Caki2 (cell line): ENCODE results near the gene APLP2. TPM values are rescaled to one million over a fixed set of nuclear protein-coding genes. Genes with fewer than 3 reads are reported as not detected.
"Not testable (repeated sequence)": the region's sequence is repeated elsewhere in the genome, so short reads cannot be mapped to it uniquely, and the experiment has no call there.

ENCODE experiments used
- DNase-seq: peaks from one replicate; pipeline ENCODE4 v3.0.0-alpha.2; 2015; ENCODE audit warnings: low read depth
- in situ Hi-C: cut with HindIII; loops from 2 replicates; pipeline ENCODE4 v1.10.0; 2016; ENCODE audit warnings: low sequenced_read_pairs, low pct_unique_long_range_greater_than_20kb, mixed read lengths
- total RNA-seq: library from RNA; depleted of rRNA; stranded (reverse); fragments of >200 nt; shearing (Covaris generic); gene quantifications from 2 replicates; pipeline ENCODE4 v1.2.3, GENCODE V29; 2014; ENCODE audit warnings: low replicate concordance

Gene APLP2
- total RNA-seq, 1 experiment from 2014 or later: 169 TPM

DNA sequence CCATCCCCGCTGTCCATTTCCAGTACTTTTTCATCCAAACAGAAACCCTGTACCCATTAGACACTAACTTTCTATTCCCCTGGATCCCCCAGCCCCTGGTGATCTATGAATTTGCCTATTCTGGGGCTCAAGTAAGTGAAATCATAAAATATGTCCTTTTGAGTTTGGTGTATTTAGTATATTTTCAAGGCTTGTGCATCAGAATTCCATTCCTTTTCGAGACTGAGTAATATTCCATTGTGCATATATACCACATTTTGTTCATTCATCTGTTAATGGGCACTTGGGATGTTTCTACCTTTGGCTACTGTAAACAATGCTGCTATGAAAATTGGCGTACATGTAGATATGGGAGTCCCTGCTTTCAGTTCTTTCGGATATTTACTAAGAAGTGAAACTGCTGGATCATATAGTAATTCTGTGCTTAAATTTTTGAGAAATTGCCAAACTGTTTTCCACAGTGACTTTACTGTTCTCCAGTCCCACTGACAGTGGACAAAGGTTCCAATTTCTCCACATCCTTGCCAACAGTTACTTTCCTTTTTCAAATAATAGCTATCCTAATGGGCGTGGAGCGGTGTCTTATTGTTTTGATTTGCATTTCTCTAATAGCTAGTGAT lies 16.1 kb downstream of the APLP2 start:
- in situ Hi-C loops: no loop called here
- DNase-seq: no peak

DNA sequence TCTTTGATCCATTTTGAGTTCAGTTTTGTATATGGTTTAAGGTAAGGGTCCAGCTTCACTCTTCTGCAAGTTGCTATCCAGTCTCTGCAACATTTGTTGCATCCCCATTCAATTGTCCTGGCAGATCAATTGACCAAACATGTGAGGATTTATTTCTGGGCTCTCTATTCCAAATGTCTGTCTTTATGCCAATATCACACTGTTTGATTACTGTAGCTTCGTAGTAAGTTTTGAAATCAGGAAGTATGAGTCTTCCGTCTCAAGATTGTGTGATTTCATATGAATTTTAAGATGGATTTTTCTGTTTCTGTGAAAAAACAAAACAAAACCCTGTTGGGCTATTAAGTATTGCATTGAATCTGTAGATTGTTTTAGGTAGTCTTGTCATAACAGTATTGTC lies 17.0 kb downstream of the APLP2 start:
- DNase-seq: no peak
- in situ Hi-C loops: no loop called here

DNA sequence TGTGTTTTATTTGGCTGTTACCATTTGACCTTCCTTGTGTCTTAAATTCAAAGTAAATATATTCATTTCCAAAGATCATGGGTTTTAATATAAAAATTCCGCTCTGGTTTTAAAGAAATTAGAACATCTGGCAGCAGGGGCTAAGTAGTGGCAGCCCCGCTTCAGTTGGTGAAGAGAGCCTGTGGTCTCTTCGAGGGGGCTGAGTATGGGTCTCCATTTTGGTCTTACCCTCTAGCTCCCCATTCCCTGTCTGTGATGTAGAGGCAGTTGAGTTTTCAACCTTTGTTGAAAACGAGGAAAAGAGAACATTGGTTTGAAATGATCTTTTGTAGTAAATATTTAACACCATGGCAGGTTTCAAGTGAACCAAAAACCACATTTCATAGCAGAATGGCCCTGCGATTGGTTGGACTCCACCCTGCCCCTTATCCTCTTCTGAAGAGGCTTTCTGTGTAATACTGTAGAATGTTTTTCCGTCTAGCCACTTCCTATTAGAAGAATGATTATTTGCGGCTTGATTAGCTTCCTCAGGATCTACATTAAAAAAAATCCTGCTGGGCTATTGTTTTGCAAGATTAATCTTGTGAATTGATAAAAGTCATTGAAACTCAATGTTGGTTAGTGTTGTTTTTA lies 17.7 kb downstream of the APLP2 start:
- in situ Hi-C loops: no loop called here
- DNase-seq: no peak

DNA sequence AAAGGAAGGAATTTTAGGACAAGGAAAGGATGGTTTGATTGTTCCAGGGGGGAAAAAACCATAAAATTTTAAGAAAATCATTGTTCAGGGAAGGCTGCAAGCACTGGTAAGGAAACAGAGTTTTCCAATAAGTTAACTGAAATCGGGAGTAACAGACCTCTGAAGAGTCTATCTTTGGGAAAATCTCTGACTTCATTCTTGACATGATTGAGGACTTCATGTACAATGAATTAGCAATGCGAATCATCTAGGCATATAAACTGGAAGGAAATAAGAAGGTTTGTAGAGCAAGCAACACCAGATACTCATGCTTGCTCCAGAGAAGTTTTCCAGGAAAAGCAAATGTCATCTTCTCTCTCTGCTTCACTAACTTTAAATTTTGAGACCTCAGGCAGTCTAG lies 18.5 kb downstream of the APLP2 start:
- no peak for DNase-seq
- in situ Hi-C loops: no loop called here

DNA sequence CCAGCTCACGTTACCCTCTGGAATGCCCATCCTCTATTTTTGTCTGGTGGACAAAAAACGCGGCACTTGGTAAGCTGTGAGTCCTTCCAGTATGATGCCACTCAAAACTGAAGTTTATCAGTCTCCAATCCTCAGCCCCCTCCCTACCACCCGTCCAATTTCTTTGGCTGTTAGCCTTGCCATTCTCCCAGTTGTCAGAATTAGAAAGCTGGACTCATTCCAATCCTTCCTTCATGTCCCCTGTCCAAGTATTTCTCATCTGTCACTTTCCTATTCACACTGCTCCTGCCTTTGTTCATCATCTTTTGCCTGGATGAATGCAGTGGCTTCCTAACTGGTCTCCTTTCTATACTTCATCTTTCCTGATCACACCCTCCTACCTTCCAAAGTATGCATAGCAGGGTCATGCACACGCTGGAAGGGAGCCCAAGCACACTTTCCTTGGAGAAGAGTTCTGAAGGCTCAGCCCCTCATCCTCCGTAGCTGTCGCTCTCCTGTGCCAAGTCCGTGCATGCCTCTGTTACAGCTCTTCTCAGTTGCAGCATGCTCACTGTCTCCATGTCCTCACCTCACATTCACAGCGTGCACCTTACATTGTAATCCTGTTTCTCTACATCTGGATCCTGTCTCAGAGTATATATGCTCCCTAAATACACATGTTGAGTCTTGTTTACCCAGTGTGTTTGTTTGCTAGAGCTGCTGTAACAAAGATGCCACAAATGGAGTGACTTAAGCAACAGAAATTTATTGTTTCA lies 19.4 kb downstream of the APLP2 start:
- in situ Hi-C loops: no loop called here
- no peak for DNase-seq

DNA sequence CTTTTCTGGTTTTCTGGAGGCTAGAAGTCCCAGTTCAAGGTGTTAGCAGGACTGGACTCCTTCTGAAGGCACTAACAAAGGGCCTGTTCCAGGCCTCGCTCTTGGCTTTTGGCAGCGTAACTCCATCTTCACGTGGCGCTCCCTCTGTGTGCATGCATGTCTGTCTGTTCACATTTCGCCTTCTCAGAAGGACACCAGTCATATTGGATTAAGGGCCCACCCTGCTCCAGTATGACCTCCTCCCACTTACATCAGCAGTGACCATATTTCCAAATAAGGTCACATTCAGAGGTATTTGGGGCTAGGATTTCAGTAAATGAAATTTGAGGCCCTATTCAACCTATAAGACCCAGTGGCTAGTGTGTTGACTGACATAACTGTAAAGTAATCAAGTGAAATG lies 20.0 kb downstream of the APLP2 start:
- no peak for DNase-seq
- in situ Hi-C loops: no loop called here

DNA sequence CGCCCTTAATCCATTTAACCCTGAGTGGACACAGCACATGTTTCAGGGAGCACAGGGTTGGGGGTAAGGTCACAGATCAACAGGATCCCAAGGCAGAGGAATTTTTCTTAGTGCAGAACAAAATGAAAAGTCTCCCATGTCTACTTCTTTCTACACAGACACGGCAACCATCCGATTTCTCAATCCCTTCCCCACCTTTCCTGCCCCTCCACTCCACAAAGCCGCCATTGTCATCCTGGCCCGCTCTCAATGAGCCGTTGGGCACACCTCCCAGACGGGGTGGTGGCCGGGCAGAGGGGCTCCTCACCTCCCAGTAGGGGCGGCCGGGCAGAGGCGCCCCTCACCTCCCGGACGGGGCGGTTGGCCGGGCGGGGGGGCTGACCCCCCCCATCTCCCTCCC lies 20.8 kb downstream of the APLP2 start:
- in situ Hi-C loops, DNase-seq: not testable (repeated sequence)

DNA sequence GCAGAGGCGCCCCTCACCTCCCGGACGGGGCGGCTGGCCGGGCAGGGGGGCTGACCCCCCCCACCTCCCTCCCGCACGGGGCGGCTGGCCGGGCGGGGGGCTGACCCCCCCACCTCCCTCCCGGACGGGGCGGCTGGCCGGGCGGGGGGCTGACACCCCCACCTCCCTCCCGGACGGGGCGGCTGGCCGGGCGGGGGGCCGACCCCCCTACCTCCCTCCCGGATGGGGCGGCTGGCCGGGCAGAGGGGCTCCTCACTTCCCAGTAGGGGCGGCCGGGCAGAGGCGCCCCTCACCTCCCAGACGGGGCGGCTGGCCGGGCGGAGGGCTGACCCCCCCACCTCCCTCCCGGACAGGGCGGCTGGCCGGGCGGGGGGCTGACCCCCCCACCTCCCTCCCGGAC lies 21.5 kb downstream of the APLP2 start:
- in situ Hi-C loops, DNase-seq: not testable (repeated sequence)

DNA sequence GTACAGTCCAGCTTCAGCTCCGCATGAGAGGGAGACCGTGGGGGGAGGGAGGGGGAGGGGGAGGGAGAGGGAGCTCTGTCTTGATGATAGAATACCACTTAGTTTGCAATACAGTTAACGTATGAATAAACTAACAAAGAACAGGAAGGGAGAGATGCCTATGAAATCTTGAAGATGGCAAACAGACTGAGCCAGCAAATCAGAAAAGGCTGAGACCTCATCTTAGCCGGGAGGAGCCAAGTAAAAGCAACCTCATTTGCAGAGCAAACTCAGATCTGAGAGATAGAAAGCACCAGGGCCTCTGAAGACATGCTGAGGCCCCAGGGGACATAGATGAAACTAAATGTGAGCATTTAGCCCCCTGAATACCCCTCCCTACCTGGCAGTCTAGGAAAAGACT lies 23.0 kb downstream of the APLP2 start:
- DNase-seq: no peak
- in situ Hi-C loops: no loop called here

DNA sequence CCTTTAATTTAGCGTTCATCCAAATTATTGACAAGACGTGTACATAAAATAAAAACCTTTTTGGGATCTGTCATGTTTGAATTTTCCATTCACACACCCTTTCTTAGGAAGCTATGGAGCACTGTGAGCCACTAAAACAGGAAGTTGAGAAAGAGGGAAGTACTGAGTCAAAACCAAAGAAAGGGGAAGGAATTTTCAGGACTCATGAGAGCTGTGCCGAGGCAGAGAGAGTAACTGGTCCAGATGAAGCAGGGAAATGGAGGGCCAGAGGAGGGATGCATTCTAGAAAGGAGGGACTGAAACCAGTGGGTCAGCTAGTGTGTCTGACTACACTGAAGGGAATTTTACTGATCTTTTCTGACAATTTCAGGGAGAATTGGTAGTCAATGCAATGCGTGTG lies 24.9 kb downstream of the APLP2 start:
- in situ Hi-C loops: no loop called here

DNA sequence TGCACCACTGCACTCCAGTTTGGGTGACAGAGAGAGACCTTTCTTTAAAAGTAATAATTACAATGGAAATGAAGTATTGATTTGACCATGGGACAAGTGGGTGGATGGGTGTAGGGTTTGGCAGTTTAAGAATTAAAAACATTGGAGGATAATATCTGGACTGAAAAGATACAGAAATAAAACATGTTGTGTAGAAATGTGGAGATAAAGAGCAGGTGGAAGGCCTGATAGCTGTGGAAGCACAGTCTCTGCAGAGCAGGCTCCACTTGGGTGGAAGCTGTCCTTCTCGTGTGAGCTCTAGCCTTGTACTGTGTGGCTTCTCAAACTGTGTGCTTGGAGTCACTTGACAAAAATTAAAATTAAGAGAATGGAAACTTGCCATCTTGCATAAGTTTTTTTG lies 25.6 kb downstream of the APLP2 start:
- no peak for DNase-seq
- in situ Hi-C loops: no loop called here

More for the DNA sequence above, 24.9 kb downstream of the APLP2 start:
- DNase-seq: no peak

DNA sequence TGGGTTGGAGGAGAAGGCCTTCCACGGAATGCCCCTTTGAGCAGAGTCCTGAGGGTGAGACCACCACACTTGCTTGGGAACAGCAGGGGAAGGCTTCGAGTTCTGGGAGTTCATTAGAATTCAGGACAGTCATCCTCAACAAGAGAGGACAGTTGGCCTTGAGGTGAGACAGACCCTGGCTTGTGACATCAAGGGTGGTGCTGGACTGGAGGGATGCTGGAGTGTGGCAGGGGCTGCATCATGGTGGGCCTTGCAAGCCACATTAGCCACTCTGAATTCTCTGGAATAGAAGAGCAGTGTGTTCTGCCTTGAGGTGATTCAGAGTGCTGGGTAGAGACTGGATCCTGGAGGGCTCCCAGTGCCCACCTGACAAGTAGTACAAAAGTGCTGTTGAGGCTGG lies 26.3 kb downstream of the APLP2 start:
- in situ Hi-C loops: no loop called here
- DNase-seq: no peak

DNA sequence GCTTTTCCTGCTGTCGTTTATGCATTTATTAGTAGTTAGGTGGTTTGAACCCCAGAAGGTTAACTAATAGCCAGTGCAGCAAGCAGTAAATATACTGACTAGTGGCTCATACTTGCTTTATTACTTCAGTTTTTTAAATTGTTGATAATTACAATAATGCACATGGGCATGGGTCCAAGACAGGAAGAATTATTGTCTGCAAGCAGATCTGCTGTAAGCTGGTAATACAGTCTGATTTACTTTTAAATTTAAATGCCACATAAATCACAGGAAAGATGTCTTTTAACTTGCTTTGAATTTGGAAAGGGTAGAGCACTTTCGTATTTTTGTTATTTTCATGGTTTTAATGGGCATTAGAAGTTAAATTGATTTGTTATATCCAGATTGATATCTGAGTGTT lies 27.1 kb downstream of the APLP2 start:
- no peak for DNase-seq
- in situ Hi-C loops: no loop called here

DNA sequence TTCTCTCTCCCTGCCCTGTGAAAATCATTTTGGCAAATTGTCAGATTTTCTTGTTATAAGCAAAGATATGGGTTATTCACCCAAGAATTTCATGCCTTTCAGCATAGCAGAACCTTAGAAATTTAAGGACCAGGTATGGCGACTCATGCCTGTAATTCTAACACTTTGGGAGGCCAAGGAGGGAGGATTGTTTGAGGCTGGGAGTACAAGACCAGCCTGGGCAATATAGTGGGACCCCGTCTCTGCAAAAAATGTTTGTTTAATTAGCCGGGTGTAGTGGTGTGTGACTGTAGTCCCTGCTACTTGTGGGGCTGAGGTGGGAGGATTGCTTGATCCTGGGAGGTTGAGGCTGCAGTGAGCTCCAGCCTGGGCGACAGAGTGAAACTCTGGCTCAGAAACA lies 27.6 kb downstream of the APLP2 start:
- in situ Hi-C loops: no loop called here
- DNase-seq: no peak

DNA sequence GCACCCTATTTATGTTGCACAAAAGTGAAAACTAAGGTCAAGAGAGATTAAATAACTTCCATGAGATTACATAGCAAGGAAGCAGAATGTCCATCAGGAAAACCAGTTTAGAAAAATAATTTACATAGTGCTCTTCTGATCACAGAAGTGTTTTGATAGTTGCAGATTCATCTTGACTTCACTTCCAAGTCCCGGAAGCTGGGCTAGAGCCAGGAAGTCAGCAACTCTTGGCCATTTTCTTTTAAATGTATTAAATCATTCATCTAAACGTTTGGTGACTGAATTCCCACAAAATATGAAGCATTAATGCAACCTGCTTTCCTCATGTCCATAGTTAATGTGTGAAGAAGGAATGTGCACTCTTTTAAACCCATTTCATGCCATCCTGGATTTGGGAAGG lies 29.7 kb downstream of the APLP2 start:
- no peak for DNase-seq
- in situ Hi-C loops: no loop called here

DNA sequence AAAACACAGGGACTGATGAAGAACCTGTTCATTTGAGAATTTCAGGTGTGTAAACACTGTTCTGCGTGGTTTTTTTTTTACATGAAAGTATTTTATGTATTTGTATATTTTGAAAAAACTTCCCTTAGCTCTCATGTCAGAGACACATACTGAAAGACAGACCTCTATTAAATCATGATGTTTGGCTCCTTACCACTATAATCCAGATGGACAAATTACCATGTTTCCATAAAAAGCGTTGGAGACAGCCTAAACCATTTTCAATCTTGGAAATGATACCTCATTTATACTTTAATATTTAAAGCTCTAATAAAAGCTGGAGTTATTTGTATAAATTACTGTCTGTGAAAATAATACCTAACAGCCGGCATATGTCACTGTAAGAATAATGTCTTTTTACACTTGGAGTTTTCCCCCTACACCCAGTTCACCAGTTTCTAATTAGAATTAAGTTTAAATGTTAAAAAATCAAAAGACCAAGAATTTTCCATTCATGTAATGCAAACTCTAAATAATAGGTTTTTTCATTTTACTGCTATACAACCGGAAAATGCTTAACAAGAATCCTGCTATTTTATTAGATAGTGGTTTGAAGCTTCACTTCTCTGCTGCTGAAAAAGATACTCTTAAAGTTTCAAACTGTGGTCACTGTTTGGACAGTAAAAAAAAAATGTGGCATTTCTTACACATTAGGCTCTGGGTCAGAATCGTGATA lies 30.8 kb downstream of the APLP2 start:
- in situ Hi-C loops: no loop called here
- DNase-seq: no peak

DNA sequence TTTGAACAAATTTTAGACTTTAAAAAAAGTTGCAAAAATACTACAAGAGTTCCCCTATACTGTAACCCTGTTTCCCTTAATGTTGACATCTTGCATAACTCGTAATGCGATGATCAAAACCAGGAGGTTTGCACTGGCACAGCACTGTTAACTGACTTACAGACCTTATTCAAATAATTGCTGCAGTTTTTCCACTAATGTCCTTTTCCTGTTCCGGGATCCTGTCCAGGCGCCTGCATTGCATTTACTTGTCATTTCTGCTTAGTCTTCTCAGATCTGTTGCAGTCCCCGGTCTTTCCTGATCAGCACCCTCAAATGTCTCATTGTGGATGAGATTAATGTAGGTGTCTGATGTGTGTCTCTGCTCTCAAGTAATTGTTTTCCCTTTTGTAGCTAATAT lies 32.0 kb downstream of the APLP2 start:
- no peak for DNase-seq
- in situ Hi-C loops: no loop called here

DNA sequence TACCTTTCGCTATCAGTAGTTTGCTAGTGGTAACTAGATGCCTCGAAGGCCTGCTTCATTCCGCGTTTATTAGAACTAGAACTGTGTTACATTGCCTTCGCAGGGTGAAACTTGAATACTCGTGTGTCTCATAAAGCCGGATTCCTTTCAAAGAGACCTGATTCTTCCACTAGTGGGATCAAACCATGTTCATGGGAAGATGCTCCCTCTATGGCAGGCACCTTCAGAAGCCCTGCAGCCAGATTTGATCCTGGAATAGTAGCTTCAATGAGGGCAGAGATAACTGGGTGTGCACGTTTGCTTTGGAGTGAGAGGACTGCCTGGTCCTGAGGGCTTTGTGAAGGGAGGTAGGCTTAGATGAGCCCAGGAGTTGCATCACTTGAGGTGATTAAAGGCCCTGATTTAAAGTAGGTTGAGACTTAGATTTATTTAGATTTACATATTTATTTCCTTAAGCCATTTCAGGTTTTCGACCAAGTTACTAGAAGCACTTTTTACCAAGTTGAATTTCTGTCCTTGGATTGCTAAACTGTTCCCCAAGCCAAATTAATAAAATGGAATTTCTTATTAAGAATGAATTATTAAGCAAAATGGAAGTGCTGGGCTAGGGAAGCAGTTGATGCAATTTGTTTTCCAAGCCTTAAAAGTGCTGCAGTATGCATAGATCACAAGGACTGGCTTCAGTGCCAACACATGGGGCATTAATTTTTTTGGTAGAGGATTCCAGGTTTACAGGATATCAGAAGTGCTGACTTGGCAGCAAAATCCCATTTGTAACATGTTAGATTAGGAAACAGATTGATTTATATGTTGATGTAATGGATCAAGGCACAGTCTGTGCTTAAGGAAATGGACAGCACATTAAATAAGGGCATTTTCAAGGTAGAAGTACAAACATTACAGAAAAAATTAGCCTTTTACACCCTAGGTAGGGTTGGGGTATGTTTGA lies 32.9 kb downstream of the APLP2 start:
- no peak for DNase-seq
- in situ Hi-C loops: no loop called here
